Measurements from ENCODE around the gene SNU13.
"Not testable (repeated sequence)": the region's sequence is repeated elsewhere in the genome, so short reads cannot be mapped to it uniquely, and the experiment has no call there.

Gene SNU13

GRCh38 chr22:41681616-41682015 is 7.1 kb downstream of the SNU13 start:
- peak; percentile 44 to 46 for DNase-seq

GRCh38 chr22:41676134-41676533 is 12.5 kb downstream of the SNU13 start:
- DNase-seq = no peak

GRCh38 chr22:41674846-41675340 is 13.8 kb downstream of the SNU13 start:
- DNase-seq = no peak

- no peak for DNase-seq
Measured at GRCh38 chr22:41672780-41673509, 15.7 kb downstream of the SNU13 start.

- not testable (repeated sequence) for DNase-seq
Measured at GRCh38 chr22:41672096-41672495, 16.6 kb downstream of the SNU13 start.

- no peak for DNase-seq
Measured at GRCh38 chr22:41668971-41669911, 19.4 kb downstream of the SNU13 start.

- no peak for DNase-seq
Measured at GRCh38 chr22:41664951-41665350, 23.7 kb downstream of the SNU13 start.

- no peak for DNase-seq
Measured at GRCh38 chr22:41664490-41664889, 24.2 kb downstream of the SNU13 start.

GRCh38 chr22:41663594-41663993 is 25.1 kb downstream of the SNU13 start:
- not testable (repeated sequence) for DNase-seq

- DNase-seq = no peak
Measured at GRCh38 chr22:41661713-41662112, 27.0 kb downstream of the SNU13 start.

- no peak for DNase-seq
Measured at GRCh38 chr22:41661088-41661487, 27.6 kb downstream of the SNU13 start.

GRCh38 chr22:41660416-41660815 is 28.3 kb downstream of the SNU13 start:
- no peak for DNase-seq

- no peak for DNase-seq
Measured at GRCh38 chr22:41659941-41660340, 28.7 kb downstream of the SNU13 start.

- no peak for DNase-seq
Measured at GRCh38 chr22:41658869-41659268, 29.8 kb downstream of the SNU13 start.

GRCh38 chr22:41657709-41658108 is 31.0 kb downstream of the SNU13 start:
- DNase-seq = no peak

- DNase-seq = no peak
Measured at GRCh38 chr22:41656556-41656955, 32.1 kb downstream of the SNU13 start.

GRCh38 chr22:41654322-41654721 is 34.3 kb downstream of the SNU13 start:
- DNase-seq = no peak

- DNase-seq = no peak
Measured at GRCh38 chr22:41650821-41651220, 37.8 kb downstream of the SNU13 start.

GRCh38 chr22:41650229-41650628 is 38.4 kb downstream of the SNU13 start:
- no peak for DNase-seq

- no peak for DNase-seq
Measured at GRCh38 chr22:41648432-41648831, 40.2 kb downstream of the SNU13 start.

- DNase-seq = no peak
Measured at GRCh38 chr22:41647771-41648170, 40.9 kb downstream of the SNU13 start.

- DNase-seq = no peak
Measured at GRCh38 chr22:41642331-41643110, 46.1 kb downstream of the SNU13 start.

- no peak for DNase-seq
Measured at GRCh38 chr22:41641854-41642253, 46.8 kb downstream of the SNU13 start.
